Chondrocyte (in vitro differentiated cells): ENCODE results near the gene HDC. TPM values are rescaled to one million over a fixed set of nuclear protein-coding genes. Genes with fewer than 3 reads are reported as not detected.

Source experiments
- DNase-seq: peaks from one replicate; pipeline ENCODE4 v3.0.0; 2021; ENCODE audit warnings: mixed read lengths, low spot score
- H3K27ac Mint-ChIP-seq: one replicate; pipeline ENCODE4 v1.8.0; 2021; ENCODE audit warnings: mild to moderate bottlenecking, moderate library complexity, mixed read lengths; ENCODE audit not compliant: unreplicated experiment
- H3K27me3 Mint-ChIP-seq: 2 replicates; pipeline ENCODE4 v1.8.0; 2021; ENCODE audit warnings: low read depth, mixed read lengths
- H3K36me3 Mint-ChIP-seq: 2 replicates; pipeline ENCODE4 v1.8.0; 2021; ENCODE audit warnings: low read depth, mixed read lengths
- H3K4me1 Mint-ChIP-seq: 2 replicates; pipeline ENCODE4 v1.8.0; 2021; ENCODE audit warnings: low read depth, mild to moderate bottlenecking, mixed read lengths
- H3K4me3 Mint-ChIP-seq: one replicate; pipeline ENCODE4 v1.8.0; 2021; ENCODE audit warnings: mild to moderate bottlenecking, moderate library complexity, mixed read lengths; ENCODE audit not compliant: unreplicated experiment
- H3K9me3 Mint-ChIP-seq: 2 replicates; pipeline ENCODE4 v1.8.0; 2021; ENCODE audit warnings: low read depth, mixed read lengths
- total RNA-seq: library from RNA; stranded (reverse); gene quantifications from 3 replicates; pipeline ENCODE4 v1.2.1, GENCODE V29; 2021
- TF ChIP-seq, protein P1 (sequence below): fragments of 200-600 bp; sonication (generic); IDR thresholded peaks from 2 replicates; pipeline ENCODE4 v1.5.0; 2021; ENCODE audit warnings: antibody characterized with exemption, mild to moderate bottlenecking, moderate library complexity

HDC gene
- total RNA-seq, 1 donor from 2014 or later, result not detected

DNA sequence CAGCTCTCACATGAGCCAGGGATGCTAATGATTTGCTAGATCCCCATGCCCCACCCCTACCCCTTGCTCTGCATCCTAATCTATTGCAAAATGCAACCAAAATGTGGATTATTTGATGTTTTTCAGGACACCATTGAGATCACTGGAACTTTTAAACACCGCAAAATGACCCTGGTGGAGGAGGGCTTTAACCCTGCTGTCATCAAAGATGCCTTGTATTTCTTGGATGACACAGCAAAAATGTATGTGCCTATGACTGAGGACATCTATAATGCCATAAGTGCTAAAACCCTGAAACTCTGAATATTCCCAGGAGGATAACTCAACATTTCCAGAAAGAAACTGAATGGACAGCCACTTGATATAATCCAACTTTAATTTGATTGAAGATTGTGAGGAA lies 29.7 kb downstream of the HDC start:
- TF ChIP-seq, protein P1, sequence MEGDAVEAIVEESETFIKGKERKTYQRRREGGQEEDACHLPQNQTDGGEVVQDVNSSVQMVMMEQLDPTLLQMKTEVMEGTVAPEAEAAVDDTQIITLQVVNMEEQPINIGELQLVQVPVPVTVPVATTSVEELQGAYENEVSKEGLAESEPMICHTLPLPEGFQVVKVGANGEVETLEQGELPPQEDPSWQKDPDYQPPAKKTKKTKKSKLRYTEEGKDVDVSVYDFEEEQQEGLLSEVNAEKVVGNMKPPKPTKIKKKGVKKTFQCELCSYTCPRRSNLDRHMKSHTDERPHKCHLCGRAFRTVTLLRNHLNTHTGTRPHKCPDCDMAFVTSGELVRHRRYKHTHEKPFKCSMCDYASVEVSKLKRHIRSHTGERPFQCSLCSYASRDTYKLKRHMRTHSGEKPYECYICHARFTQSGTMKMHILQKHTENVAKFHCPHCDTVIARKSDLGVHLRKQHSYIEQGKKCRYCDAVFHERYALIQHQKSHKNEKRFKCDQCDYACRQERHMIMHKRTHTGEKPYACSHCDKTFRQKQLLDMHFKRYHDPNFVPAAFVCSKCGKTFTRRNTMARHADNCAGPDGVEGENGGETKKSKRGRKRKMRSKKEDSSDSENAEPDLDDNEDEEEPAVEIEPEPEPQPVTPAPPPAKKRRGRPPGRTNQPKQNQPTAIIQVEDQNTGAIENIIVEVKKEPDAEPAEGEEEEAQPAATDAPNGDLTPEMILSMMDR, result no peak
- H3K27ac Mint-ChIP-seq, result no peak overlapping the region
- DNase-seq, result no peak
- no peaks in the 10 kb centered on the region for H3K27me3 Mint-ChIP-seq
- H3K4me1 Mint-ChIP-seq, result peaks cover 4% of the 10 kb centered on the region
- H3K36me3 Mint-ChIP-seq, result no peaks in the 10 kb centered on the region
- no peak overlapping the region for H3K4me3 Mint-ChIP-seq
- no peaks in the 10 kb centered on the region for H3K9me3 Mint-ChIP-seq

DNA sequence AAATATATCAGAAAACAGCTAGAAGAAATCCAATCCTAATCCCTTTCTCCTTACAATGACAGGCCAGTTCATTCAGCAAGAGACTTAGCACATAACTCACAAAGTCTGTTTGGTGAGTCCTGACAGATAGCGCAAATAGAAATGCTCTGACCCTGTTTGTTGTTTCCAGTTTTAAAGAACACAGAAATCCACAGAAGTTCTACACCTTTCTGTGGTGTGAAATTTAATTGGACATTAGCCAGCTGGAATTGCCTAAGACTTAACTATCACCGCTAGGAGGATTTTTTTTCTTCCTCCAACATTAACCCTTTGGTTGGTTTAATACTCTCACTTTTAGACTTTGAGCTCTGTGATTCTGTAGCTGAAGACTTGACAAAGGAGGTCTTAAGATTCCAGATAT lies 30.8 kb downstream of the HDC start:
- no peaks in the 10 kb centered on the region for H3K27me3 Mint-ChIP-seq
- DNase-seq, result no peak
- no peaks in the 10 kb centered on the region for H3K9me3 Mint-ChIP-seq
- H3K36me3 Mint-ChIP-seq, result no peaks in the 10 kb centered on the region
- TF ChIP-seq, protein P1, result no peak
- H3K4me1 Mint-ChIP-seq, result peaks cover 4% of the 10 kb centered on the region
- no peak overlapping the region for H3K4me3 Mint-ChIP-seq
- H3K27ac Mint-ChIP-seq, result no peak overlapping the region

DNA sequence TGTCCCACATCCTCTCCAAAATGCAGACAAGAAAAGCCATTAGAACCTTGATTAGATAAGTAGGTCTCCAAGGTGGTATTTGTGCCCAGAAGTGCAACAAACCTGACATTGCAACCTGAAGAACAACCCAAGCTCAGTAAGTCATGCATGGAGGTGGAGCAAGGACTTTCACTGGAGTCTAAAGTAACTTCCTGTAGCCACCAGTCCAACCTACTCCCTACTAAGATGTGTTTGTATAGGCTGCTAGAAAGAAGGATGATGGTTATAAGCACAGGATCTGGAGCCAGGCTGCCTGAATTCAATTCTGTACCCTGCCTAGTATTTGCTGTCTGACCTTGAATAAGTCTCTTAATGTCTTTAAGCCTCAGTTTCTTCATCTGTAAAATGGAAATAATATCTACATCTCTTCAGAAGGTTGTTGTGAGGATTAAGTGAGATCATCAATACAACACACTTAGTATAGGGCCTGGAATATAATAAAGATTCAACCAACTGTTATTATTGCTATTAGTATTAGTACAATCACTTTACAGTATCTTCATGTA lies 32.3 kb downstream of the HDC start:
- no peaks in the 10 kb centered on the region for H3K9me3 Mint-ChIP-seq
- no peaks in the 10 kb centered on the region for H3K27me3 Mint-ChIP-seq
- no peak overlapping the region for H3K27ac Mint-ChIP-seq
- no peak overlapping the region for H3K4me3 Mint-ChIP-seq
- TF ChIP-seq, protein P1, result no peak
- DNase-seq, result no peak
- H3K4me1 Mint-ChIP-seq, result peaks cover 4% of the 10 kb centered on the region
- H3K36me3 Mint-ChIP-seq, result no peaks in the 10 kb centered on the region

DNA sequence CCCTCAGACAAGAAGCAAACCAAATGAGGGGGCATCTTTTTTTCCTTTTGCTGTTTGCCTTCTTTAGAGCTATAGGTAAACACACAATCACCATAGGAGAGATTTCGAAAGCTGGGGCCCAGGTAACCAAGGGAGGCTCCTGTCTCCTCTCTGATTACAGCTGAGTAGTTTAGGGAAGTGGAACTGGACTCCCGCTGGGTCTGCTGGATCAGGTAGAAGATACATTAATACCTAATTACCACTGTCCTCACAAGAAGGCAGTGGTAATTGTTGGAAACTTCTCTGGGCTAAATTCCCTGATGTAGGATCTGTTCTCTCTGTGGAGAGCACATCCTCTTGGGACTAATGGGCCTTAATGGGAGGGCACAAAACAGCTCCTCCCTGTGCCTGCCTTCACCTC lies 32.7 kb downstream of the HDC start:
- Mint-ChIP-seq H3K9me3 (no peaks in the 10 kb centered on the region), H3K27ac (no peak overlapping the region), H3K36me3 (no peaks in the 10 kb centered on the region), H3K27me3 (no peaks in the 10 kb centered on the region), H3K4me3 (no peak overlapping the region), H3K4me1 (peaks cover 4% of the 10 kb centered on the region)
- DNase-seq, result no peak
- TF ChIP-seq, protein P1, result no peak

DNA sequence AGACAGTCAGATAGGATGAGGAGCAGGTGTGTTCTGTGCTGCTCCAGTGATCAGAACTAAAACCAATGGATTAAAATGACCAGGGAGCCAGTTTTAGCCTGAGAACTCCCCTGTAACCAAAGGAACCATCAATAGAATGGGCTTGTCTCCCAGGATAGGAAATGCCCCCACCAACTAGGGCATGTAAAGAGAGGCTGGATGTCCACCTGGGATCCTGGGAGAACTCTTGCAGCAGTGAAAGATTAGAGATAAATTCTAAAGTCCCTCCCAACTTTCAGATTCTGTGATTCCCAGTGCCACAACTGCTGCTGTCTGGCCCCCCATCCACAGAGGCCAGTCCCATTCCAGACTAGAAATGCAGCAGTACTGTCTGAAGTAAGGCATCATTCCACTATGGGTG lies 33.8 kb downstream of the HDC start:
- H3K36me3 Mint-ChIP-seq, result no peaks in the 10 kb centered on the region
- no peak overlapping the region for H3K27ac Mint-ChIP-seq
- no peaks in the 10 kb centered on the region for H3K9me3 Mint-ChIP-seq
- no peak overlapping the region for H3K4me3 Mint-ChIP-seq
- no peaks in the 10 kb centered on the region for H3K27me3 Mint-ChIP-seq
- TF ChIP-seq, protein P1, result no peak
- H3K4me1 Mint-ChIP-seq, result peaks cover 9% of the 10 kb centered on the region
- DNase-seq, result no peak
